Measurements from ENCODE around the gene PON2.

DNA sequence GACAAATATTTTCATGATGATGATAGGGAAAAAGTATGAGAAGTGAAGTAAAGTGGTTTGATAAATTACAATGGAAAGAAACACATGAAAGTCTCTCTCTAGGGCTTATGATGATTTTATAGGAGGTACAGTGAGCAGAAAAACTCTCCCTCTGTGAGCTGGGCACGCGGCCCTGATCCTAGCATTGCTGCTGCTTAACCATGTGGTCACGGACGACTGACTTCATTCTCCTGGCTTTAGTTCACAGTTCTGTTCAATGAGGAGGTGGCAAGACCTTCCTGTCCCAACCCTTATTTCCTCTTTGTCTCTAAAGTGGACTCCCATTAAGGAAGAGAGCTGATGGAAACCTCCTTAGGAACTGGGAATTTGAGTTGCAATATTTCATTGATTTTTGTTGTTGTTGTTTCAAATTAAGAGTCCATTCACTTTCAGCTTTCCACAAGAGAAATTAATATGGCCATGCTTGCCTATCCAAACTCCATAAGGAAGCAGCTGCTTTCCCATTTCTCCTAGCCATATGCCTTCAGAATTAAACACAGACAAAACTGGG, 30.4 kb downstream of the PON2 start:
- TF ChIP-seq, protein P1, sequence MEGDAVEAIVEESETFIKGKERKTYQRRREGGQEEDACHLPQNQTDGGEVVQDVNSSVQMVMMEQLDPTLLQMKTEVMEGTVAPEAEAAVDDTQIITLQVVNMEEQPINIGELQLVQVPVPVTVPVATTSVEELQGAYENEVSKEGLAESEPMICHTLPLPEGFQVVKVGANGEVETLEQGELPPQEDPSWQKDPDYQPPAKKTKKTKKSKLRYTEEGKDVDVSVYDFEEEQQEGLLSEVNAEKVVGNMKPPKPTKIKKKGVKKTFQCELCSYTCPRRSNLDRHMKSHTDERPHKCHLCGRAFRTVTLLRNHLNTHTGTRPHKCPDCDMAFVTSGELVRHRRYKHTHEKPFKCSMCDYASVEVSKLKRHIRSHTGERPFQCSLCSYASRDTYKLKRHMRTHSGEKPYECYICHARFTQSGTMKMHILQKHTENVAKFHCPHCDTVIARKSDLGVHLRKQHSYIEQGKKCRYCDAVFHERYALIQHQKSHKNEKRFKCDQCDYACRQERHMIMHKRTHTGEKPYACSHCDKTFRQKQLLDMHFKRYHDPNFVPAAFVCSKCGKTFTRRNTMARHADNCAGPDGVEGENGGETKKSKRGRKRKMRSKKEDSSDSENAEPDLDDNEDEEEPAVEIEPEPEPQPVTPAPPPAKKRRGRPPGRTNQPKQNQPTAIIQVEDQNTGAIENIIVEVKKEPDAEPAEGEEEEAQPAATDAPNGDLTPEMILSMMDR (IDR thresholded peaks at IDR 0.05 in 8 of 11, conservative IDR thresholded peaks at IDR 0.05 in 3 of 11) = no peak
- no peak for TF ChIP-seq POLR2A (IDR thresholded peaks at IDR 0.05)

Measured in spleen (tissue), 7 donors.